ENCODE data around the gene SLC4A7. TPM values are rescaled to one million over a fixed set of nuclear protein-coding genes. Genes with fewer than 3 reads are reported as not detected.

SLC4A7 gene
- polyA plus RNA-seq, 1 of the 3 experiments (the other 2 are of a cell fraction) = 3.9 TPM

DNA sequence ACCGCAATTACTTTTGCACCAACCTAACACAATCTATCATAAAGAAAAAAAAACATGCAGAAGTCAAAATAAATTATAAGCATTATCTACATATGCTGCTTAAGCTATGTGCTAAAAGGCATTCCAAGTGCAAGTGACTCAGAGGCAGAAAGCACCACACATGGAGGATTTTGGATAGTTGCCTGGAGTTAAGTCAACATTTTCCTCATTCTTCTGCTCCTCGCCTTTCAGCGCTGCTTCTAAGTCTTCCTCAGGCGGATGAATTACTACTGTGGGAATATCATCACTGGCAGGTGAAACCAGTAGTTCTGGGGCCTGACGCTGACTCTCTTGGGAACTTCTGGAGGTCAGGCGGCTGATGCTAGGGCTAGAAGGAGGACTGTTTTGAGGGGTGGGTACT lies 53.1 kb downstream of the SLC4A7 start (continued):
- TF ChIP-seq, protein P1, sequence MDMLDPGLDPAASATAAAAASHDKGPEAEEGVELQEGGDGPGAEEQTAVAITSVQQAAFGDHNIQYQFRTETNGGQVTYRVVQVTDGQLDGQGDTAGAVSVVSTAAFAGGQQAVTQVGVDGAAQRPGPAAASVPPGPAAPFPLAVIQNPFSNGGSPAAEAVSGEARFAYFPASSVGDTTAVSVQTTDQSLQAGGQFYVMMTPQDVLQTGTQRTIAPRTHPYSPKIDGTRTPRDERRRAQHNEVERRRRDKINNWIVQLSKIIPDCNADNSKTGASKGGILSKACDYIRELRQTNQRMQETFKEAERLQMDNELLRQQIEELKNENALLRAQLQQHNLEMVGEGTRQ (IDR thresholded peaks at IDR 0.05; ENCODE audit: borderline replicate concordance, low read depth, low read length) = no peak
- TF ChIP-seq, protein P2, sequence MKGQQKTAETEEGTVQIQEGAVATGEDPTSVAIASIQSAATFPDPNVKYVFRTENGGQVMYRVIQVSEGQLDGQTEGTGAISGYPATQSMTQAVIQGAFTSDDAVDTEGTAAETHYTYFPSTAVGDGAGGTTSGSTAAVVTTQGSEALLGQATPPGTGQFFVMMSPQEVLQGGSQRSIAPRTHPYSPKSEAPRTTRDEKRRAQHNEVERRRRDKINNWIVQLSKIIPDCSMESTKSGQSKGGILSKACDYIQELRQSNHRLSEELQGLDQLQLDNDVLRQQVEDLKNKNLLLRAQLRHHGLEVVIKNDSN (IDR thresholded peaks at IDR 0.05; ENCODE audit: borderline replicate concordance, low read depth) = no peak
- no peak for TF ChIP-seq MXI1 (IDR thresholded peaks at IDR 0.05; ENCODE audit: low read depth, low read length)
- TF ChIP-seq, protein P3, sequence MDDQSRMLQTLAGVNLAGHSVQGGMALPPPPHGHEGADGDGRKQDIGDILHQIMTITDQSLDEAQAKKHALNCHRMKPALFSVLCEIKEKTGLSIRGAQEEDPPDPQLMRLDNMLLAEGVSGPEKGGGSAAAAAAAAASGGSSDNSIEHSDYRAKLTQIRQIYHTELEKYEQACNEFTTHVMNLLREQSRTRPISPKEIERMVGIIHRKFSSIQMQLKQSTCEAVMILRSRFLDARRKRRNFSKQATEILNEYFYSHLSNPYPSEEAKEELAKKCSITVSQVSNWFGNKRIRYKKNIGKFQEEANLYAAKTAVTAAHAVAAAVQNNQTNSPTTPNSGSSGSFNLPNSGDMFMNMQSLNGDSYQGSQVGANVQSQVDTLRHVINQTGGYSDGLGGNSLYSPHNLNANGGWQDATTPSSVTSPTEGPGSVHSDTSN (IDR thresholded peaks at IDR 0.05) = peak; percentile 93
- TF ChIP-seq, protein P4, sequence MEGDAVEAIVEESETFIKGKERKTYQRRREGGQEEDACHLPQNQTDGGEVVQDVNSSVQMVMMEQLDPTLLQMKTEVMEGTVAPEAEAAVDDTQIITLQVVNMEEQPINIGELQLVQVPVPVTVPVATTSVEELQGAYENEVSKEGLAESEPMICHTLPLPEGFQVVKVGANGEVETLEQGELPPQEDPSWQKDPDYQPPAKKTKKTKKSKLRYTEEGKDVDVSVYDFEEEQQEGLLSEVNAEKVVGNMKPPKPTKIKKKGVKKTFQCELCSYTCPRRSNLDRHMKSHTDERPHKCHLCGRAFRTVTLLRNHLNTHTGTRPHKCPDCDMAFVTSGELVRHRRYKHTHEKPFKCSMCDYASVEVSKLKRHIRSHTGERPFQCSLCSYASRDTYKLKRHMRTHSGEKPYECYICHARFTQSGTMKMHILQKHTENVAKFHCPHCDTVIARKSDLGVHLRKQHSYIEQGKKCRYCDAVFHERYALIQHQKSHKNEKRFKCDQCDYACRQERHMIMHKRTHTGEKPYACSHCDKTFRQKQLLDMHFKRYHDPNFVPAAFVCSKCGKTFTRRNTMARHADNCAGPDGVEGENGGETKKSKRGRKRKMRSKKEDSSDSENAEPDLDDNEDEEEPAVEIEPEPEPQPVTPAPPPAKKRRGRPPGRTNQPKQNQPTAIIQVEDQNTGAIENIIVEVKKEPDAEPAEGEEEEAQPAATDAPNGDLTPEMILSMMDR (IDR thresholded peaks at IDR 0.05) = no peak

DNA sequence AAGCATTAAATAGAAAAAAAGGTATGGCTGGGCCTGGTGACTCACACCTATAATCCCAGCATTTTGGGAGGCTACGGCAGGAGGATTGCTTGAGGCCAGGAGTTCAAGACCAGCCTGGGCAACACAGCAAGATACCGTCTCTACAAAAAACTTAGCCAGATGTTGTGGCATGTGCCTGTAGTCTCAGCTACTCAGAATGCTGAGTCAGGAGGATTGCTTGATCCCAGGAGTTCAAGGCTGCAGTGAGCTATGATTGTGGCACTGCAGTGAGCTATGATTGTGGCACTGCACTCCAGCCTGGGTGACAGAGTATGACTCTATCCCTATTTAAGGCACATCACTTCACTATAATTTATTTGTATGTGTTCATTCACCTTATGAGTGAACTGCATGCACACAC lies 54.3 kb downstream of the SLC4A7 start:
- Histone ChIP-seq H3K27ac (ENCODE audit: low read depth in 2 of 2, low read length in 1 of 2) (no peak overlapping the region), H3F3A (replicated peaks; ENCODE audit: insufficient read depth) (peaks cover 33% of the 10 kb centered on the region), H3K4me2 (no peak overlapping the region), H2AFZ (ENCODE audit: low read depth) (no peak overlapping the region), H3K4me1 (ENCODE audit: control insufficient read depth in 1 of 2, insufficient read depth in 2 of 2, low read depth in 1 of 2, low read length in 1 of 2) (peaks cover 3 to 13% of the 10 kb centered on the region in 2 experiments; a peak in 3 of 4 replicates), H3K27me3 (ENCODE audit: insufficient read depth) (no peaks in the 10 kb centered on the region), H3K4me3 (ENCODE audit: low read depth in 2 of 2, low read length in 1 of 2) (no peak overlapping the region), H3K9me3 (no peaks in the 10 kb centered on the region), H4K20me1 (ENCODE audit: insufficient read depth) (peaks cover 17% of the 10 kb centered on the region), H3K36me3 (replicated peaks in 1 of 2; ENCODE audit: control insufficient read depth in 1 of 2, insufficient read depth in 2 of 2, low read length in 1 of 2) (peaks cover 40 to 69% of the 10 kb centered on the region in 2 experiments), H3K79me2 (ENCODE audit: insufficient read depth) (peaks cover 7% of the 10 kb centered on the region; the same call in 1 of the 2 replicates), H3K9ac (no peak overlapping the region), H3K9me2 (no peaks in the 10 kb centered on the region)
- no peak for DNase-seq
- 84% methylated on average over 2 of the region's 2 CpGs for WGBS (ENCODE audit: low lambda C conversion rate)
- ChIA-PET CTCF (no interaction called here), POLR2A (no interaction called here)
- TF ChIP-seq, protein P5, sequence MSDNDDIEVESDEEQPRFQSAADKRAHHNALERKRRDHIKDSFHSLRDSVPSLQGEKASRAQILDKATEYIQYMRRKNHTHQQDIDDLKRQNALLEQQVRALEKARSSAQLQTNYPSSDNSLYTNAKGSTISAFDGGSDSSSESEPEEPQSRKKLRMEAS (IDR thresholded peaks at IDR 0.05; ENCODE audit: low read depth) = no peak
- no peak for TF ChIP-seq POLR2AphosphoS5 (IDR thresholded peaks at IDR 0.05; ENCODE audit: low read depth, low read length)

DNA sequence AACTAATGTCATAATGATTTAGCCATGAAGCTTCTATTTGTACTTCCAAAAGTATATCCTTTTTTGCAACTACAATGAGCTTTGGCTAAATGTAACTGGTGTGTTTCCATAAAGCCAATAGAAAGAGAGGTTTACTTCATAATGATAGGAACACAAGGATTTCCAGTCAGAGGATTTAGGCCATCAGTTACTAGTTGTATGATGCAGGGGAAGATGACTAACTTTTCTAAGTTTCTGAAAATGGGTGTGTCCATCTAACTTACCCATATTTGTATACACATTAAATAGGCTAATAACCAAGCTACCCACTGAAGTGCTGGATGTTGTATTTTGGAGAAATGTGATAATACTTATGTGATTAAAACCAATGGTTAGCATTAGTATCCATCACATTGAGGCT lies 55.7 kb downstream of the SLC4A7 start:
- TF ChIP-seq YY1 (IDR thresholded peaks at IDR 0.05; ENCODE audit: low read depth) (no peak), TCF12 (IDR thresholded peaks at IDR 0.05) (no peak)
- TF ChIP-seq, protein P6, sequence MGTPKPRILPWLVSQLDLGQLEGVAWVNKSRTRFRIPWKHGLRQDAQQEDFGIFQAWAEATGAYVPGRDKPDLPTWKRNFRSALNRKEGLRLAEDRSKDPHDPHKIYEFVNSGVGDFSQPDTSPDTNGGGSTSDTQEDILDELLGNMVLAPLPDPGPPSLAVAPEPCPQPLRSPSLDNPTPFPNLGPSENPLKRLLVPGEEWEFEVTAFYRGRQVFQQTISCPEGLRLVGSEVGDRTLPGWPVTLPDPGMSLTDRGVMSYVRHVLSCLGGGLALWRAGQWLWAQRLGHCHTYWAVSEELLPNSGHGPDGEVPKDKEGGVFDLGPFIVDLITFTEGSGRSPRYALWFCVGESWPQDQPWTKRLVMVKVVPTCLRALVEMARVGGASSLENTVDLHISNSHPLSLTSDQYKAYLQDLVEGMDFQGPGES (IDR thresholded peaks at IDR 0.05; ENCODE audit: low read depth, low read length) = no peak
- peaks cover 16% of the 10 kb centered on the region for H4K20me1 ChIP-seq (ENCODE audit: insufficient read depth)
- H3K4me1 ChIP-seq (ENCODE audit: control insufficient read depth in 1 of 2, insufficient read depth in 2 of 2, low read depth in 1 of 2, low read length in 1 of 2) = peaks cover 3 to 20% of the 10 kb centered on the region in 2 experiments
- no peak for DNase-seq
- ChIA-PET CTCF (interaction anchor here (1.3 to 1.6 kb wide), 4 partner anchors 25 to 253 kb away, joined by 4 to 5 read pairs (median 4); no protein-coding TSS in a partner anchor), POLR2A (no interaction called here)
- no peaks in the 10 kb centered on the region for H3K27me3 ChIP-seq (ENCODE audit: insufficient read depth)
- H3K9ac ChIP-seq = no peak overlapping the region
- no peak overlapping the region for H3K4me2 ChIP-seq
- no peak overlapping the region for H2AFZ ChIP-seq (ENCODE audit: low read depth)
- H3K9me3 ChIP-seq = no peaks in the 10 kb centered on the region
- H3K36me3 ChIP-seq (replicated peaks in 1 of 2; ENCODE audit: control insufficient read depth in 1 of 2, insufficient read depth in 2 of 2, low read length in 1 of 2) = peaks cover 34 to 67% of the 10 kb centered on the region in 2 experiments
- no peak overlapping the region for H3K4me3 ChIP-seq (ENCODE audit: low read depth in 2 of 2, low read length in 1 of 2)
- H3K79me2 ChIP-seq (ENCODE audit: insufficient read depth) = peaks cover 10% of the 10 kb centered on the region; the same call in 1 of the 2 replicates
- no peaks in the 10 kb centered on the region for H3K9me2 ChIP-seq
- H3F3A ChIP-seq (replicated peaks; ENCODE audit: insufficient read depth) = peaks cover 31% of the 10 kb centered on the region
- H3K27ac ChIP-seq (ENCODE audit: low read depth in 2 of 2, low read length in 1 of 2) = no peak overlapping the region

Measured in SK-N-SH (cell line).